VCaP (cell line): ENCODE measurements around the gene MT2A.

Experiments used
- H3K27ac ChIP-seq: fragments of 450-650 bp; 2 replicates; pipeline ENCODE4 v1.5.1; 2017
- TF ChIP-seq, protein P1 (sequence below): fragments of 450-650 bp; conservative IDR thresholded peaks from 2 replicates; pipeline ENCODE4 v1.5.1; 2017; ENCODE audit warnings: mild to moderate bottlenecking, moderate library complexity

The MT2A gene

DNA sequence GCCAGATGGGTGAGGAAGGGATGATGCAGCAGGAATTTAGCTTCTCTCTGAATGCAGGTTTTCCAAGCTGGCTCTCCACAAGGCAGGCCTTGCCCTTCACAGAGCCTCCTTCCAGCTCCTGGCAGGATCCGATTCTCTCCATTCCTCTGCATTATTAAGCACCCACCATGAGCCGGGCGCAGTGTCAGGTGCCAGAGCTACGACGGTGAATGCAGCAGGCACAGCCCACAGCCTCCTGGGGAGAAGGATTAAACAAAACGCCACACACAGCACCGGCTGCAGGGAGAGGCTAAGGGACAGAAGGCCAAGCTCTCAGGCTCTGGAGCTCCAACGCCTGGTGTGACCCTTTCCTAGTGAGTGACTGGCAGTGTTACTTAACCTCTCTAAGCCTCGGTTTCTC lies 7.1 kb upstream of the MT2A start:
- TF ChIP-seq, protein P1, sequence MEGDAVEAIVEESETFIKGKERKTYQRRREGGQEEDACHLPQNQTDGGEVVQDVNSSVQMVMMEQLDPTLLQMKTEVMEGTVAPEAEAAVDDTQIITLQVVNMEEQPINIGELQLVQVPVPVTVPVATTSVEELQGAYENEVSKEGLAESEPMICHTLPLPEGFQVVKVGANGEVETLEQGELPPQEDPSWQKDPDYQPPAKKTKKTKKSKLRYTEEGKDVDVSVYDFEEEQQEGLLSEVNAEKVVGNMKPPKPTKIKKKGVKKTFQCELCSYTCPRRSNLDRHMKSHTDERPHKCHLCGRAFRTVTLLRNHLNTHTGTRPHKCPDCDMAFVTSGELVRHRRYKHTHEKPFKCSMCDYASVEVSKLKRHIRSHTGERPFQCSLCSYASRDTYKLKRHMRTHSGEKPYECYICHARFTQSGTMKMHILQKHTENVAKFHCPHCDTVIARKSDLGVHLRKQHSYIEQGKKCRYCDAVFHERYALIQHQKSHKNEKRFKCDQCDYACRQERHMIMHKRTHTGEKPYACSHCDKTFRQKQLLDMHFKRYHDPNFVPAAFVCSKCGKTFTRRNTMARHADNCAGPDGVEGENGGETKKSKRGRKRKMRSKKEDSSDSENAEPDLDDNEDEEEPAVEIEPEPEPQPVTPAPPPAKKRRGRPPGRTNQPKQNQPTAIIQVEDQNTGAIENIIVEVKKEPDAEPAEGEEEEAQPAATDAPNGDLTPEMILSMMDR: no peak
- no peak overlapping the region for H3K27ac ChIP-seq

DNA sequence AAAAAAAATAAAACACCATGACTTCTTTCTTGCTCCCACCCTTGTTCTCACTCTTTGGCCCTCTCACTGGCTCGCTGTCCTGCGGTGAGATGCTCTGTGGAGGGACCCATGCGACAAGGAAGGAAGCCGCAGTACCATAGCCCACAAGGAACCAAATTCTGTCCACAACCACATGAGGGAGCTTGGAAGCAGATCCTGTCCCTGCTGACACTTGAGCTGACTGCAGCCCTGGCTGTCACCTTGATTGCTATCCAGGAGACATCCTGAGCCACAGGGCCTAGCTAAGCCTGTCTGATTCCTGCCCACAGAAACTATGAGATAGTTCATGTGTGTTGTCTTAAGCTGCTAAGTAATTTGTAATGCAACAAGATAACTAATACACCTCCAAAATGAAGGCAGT lies 4.8 kb upstream of the MT2A start:
- TF ChIP-seq, protein P1: peak; percentile 69
- peak overlapping the region; percentile 26; the same call in 1 of the 2 replicates for H3K27ac ChIP-seq

DNA sequence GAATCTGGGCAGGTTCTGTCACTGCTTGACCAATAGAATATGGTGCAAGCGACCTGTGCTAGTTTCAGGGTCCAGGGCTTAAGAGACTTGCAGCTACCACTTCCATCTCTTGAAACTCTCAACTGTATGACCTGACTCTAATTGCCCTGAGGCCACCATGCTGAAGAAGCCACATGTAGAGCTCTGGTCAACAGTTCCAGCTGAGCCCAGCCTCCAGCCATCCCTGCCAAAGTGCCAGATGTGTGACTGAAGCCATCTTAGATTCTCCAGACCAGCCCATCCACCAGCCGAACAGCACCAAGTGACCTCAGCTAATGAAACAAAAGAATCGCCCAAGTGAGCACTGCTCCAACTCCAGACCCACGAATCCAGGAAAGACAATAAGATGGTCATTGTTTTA lies 3.4 kb upstream of the MT2A start:
- no peak overlapping the region for H3K27ac ChIP-seq
- TF ChIP-seq, protein P1: no peak

DNA sequence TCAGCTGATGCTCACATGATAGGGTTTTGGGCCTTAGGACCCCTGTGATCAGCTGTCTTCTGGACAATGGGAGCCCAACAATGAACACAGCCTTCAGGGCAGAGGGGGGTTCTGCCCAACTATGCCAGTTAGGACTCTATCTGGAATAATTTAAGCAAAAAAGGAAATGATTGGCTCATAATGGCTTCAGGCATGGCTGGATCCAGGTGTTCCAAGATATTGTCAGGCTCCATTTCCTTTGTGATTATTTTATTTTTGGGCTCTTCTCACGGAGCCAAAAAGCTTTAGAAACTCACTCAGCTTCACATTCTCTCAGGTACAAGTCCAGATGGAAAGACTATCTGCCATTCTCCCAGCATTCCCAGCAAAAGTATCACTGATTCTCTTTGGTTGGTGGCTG lies 2.9 kb upstream of the MT2A start:
- TF ChIP-seq, protein P1: no peak
- peak overlapping the region; percentile 84 for H3K27ac ChIP-seq

DNA sequence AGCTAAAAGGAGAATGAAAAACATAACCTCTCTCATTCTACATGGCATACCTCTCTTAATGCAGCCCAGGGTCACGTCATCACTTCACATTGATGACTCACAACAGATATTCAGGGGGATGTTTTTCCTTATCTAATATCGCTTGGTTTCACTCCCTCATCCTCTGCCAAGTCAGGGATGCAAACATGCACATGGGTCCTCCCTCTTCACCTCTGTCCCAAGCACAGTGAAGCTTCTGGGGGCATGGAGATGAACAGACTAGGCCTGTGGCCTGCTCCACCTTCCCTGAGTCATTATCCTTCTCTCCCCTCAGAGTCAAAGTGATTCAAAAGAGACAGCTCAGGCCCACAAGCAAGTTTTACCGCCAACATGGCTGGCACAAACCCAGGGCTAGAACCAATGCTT lies 2.3 kb upstream of the MT2A start:
- TF ChIP-seq, protein P1: no peak
- H3K27ac ChIP-seq: peak overlapping the region; percentile 84

DNA sequence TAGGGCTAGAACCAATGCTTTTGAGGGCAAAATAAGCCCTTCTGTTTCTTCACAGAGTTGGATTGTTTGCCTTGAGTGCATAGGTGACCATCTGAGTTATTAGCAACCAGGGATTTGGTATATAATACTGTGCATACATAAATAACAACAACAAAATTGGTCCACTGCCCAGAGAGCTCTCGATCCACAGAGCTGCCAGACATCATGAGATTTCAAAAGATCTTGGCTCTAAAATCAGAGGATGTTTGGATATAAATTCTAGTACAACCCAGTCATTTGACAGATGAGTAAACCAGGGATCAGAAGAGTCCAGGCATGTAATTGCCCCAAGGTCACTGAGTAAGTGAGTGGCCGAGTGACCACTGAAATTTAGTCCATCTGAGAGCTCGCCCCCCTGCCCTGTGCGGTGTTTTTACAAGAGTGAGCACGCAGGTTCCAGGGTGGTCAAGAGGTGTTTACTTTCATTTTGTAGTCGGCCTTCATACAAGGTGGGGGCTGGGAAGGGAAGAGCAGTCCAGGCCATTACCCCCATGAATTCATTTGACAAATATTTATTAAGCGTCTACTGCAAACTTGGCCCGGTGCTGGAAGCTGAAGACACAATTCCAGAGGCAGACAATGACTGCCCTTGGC lies 1.8 kb upstream of the MT2A start:
- TF ChIP-seq, protein P1: no peak
- peak overlapping the region; percentile 84 for H3K27ac ChIP-seq

DNA sequence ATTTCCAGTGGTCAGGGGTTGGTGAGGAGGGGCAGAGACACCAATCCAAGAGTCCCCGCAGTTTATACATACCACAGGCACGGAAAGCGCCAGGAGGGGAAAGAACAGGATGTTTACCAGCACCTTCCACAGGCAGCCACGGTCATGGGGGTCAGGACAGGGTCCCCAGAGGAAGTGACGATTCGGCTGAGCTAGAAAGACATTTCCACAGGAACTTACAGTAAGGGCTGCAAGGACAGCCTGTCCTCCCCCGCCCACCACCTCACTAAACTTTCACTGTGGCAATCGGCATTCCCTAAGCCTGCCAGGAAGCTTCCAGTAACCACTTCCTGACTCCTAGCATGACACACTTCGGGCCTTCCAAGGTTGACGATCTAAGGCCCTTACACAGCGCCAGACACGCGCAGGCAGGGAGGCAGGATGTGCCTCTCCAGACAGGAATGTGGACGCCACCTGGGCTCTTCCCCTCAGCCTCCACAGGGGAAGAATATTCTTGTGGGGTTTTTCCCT lies 1.2 kb upstream of the MT2A start:
- peak overlapping the region; percentile 84 for H3K27ac ChIP-seq
- TF ChIP-seq, protein P1: no peak
